GM18526 (cell line): ENCODE results near the gene EFNA4.
A peak's percentile ranks its signal among the peaks of the same experiment; 100 is the strongest.

Experiments used
- POLR2A ChIP-seq: IDR thresholded peaks from 3 replicates; pipeline ENCODE4 v1.6.1; 2011; ENCODE audit not compliant: insufficient read length; ENCODE audit errors: extremely low read depth

The EFNA4 gene, protein sequence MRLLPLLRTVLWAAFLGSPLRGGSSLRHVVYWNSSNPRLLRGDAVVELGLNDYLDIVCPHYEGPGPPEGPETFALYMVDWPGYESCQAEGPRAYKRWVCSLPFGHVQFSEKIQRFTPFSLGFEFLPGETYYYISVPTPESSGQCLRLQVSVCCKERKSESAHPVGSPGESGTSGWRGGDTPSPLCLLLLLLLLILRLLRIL

DNA sequence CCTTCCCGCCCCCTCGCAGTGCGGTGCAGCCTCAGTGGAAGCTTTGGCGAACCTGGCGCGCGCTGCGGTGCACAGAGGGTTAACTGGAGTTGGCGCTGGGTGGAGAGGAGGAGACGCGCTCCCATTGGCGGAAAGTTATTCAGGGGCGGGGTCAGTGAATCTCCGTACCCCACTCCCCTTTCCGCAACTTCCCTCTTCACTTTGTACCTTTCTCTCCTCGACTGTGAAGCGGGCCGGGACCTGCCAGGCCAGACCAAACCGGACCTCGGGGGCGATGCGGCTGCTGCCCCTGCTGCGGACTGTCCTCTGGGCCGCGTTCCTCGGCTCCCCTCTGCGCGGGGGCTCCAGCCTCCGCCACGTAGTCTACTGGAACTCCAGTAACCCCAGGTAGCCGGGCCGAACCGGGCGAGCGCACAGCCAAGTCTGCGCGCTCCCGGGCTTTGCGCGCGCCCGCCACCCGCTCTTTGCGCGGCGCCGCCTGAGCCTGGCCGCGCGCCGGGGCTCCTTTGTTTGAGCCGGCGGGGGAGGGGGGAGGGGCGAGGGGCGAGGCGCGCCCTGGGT is at the start of gene EFNA4:
EFNA4 (plus strand) TSS at position 191 of the 561 bp plus-strand sequence; CDS start at position 275, 84 bp downstream.
- TF ChIP-seq POLR2A = peak; percentile 82

DNA sequence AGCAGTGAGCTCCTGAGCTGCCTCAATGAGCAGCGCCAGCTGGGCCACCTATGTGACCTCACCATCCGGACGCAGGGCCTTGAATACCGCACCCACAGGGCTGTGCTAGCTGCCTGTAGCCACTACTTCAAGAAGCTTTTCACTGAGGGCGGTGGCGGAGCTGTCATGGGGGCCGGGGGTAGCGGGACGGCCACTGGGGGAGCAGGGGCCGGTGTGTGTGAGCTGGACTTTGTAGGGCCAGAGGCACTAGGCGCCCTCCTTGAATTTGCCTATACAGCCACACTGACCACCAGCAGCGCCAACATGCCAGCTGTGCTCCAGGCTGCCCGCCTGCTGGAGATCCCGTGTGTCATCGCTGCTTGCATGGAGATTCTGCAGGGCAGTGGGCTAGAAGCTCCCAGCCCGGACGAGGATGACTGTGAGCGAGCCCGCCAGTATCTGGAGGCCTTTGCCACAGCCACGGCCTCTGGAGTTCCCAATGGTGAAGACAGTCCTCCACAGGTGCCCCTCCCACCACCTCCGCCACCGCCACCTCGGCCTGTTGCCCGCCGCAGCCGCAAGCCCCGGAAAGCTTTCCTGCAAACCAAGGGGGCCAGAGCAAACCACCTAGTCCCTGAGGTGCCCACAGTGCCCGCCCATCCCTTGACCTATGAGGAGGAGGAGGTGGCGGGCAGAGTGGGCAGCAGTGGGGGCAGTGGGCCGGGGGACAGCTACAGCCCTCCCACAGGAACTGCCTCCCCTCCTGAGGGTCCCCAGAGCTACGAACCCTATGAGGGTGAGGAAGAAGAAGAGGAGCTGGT is 48.6 kb upstream of the EFNA4 start:
- no peak for TF ChIP-seq POLR2A

DNA sequence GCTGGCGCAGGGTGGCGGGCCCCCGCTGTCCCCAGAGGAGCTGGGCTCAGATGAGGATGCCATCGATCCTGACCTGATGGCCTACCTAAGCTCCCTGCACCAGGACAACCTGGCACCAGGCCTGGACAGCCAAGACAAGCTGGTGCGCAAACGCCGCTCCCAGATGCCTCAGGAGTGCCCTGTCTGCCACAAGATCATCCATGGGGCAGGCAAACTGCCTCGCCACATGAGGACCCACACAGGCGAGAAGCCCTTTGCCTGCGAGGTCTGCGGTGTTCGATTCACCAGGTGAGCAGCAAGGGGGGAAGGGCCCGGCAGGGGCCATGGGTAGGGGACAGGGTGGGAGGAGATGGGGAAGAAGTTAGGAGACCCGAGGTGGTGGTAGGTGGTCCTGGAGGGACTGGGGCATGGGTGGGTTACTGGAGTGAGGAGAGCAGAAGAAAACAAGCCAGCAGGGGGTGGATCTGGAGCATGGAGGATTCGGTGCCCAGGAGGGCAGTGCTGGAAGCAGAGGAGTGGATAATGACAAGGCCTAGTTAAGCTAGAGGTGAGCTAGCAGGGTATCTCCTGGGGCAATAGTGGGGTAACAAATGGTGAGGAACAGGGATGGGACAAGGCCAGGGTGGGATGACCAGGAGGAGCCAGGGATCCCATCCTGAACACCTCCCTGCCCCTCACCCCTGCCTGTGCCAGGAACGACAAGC is 47.9 kb upstream of the EFNA4 start:
- no peak for TF ChIP-seq POLR2A

DNA sequence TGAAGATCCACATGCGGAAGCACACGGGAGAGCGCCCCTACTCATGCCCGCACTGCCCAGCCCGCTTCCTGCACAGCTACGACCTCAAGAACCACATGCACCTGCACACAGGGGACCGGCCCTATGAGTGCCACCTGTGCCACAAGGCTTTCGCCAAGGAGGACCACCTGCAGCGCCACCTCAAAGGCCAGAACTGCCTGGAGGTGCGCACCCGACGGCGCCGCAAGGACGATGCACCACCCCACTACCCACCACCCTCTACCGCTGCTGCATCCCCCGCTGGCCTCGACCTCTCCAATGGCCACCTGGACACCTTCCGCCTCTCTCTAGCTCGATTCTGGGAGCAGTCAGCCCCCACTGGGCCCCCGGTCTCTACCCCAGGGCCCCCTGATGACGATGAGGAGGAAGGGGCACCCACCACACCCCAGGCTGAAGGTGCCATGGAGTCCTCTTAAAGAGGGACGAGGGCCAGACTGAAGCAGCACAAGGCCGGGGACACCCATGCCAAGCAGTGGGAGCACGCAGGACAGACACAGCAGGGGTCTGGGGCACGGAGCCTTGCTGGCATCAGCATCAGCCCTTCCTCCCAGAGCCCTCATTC is 47.2 kb upstream of the EFNA4 start:
- no peak for TF ChIP-seq POLR2A

DNA sequence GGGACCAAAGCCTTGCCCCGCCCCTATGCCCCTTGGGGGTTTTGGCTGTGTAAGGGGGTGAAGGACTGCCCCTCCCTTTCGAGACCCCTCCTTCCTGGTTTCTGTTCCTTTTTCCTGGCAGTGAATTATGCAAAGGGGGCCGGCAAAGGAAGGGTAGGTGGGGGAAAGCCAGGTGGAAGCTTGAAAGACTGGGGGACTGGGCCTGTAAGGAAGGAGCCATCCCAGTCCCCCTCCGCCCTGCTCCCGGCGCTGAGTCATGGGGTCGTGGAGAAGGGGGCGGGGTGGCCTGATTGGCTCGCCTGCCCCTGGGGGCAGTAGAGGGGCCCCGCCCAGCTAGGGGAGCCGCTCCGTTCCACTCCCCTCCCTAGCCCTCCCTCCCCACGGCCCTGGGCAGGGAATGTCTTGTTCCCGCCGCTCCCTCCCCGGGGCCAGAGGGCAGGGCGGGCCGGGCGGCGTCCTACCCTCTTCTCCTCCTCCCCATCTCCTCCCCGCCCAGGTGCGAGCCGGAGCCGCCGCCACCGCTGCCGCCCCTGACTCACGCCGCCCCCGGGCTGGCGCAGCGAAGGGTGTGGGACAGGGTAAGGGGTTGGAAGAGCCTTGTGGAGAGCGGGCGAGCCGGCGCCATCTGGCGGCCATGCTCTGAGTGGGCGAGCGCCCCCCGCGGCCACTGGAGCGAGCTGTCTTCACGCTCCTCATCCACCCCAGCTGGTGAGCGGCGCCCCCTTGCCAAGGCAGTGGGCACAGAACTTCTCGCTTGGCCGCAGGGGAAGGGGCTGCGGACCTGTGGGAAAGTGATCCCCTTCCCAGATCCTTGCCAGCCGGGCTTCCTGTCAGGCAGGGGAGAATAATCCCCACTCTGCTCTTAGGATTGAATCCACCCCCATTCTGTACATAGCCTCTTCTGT is 46.2 kb upstream of the EFNA4 start:
- peak; percentile 41 for TF ChIP-seq POLR2A

DNA sequence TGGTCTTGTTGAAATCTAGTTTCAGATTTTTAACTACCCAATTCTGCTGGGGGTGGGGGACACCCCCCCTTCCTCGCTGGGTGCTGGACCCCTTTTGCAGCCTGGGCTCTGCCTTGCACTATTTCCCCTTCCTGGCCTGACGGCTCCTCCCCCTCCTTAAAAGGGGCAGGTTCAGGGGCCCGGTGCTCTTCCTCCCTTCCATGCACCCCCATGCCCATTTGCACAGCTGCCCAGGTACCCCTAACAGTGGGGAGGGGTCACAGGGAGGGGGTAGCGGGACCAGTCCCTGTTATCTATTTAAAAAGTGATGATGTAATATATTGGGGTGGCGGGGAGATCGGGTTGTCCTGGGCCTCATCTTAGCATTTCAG is 45.6 kb upstream of the EFNA4 start:
- no peak for TF ChIP-seq POLR2A

DNA sequence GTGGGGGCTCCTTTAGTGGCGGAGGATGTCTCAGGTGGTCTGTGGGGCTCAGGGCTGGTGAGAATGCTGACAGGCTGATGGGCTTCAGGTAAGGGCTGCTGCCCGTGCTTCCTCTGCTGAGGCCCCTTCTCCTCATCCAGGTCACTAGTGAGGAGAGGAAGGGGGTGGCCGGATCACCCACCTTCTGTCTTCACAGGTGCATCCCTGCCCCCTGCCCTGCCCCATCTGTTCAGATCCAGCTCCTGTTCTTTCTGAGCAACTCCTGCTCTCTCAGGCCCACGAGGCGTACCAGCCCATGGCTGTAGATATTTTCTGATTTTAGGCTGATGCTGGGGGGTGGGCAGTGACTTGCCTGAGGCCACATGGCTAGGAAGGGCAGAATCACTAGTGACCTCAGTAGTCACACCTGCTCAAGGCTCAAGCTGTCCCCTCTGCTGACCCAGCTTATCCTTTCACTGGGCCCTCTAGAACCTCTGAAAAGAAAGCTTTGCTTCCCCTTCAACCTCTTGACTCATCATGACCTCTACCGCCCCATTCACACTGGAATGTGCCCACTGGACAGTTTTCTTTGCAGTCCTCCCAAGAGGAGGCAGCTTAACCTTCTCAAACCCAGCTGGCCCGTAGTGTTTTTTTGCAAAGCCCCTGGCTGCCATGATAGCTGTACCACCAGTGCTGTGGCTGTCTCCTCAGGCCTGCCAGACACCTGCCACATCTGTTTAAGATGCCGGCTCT is 44.8 kb upstream of the EFNA4 start:
- TF ChIP-seq POLR2A = no peak

DNA sequence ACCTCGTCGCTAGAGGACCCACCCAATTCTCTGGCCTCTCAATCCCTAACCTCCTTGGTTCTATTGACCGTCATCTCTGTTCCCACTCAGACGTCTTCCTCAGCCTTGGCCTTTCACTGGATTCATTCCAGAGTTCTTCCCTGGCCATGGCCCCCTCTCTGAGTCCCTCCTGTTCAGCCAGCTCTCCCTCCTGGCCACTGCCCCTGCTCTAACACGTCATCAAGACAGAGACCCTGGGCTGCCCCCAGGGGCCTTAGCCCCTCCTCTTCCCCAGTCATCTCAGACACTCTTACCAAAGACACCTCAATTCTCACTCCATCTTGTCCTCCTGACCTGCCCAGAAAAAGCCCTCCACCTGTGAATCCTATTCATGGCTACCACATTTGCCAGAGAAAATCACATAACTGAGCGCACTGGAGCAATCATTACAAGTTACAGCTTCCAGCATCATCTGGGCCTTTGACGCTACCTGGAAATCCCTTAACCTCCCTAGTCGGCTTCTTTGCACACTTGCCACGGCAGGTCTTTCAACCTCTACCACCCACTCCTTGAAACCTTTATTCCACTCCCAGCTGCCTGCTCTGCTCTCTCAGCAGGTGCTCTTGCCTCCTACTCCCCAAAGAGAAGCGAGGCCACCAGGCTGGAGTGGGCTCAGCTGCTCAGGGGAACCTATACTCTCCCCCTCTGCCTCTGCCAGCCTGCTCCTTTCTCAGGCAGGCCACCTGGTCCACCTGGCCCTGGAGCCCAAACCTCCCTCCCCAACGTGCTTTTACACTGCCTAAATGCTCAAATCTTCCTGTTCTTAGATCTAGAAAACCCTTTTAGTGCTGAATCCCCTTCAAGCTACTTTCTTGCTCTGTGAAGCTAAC is 43.9 kb upstream of the EFNA4 start:
- no peak for TF ChIP-seq POLR2A

DNA sequence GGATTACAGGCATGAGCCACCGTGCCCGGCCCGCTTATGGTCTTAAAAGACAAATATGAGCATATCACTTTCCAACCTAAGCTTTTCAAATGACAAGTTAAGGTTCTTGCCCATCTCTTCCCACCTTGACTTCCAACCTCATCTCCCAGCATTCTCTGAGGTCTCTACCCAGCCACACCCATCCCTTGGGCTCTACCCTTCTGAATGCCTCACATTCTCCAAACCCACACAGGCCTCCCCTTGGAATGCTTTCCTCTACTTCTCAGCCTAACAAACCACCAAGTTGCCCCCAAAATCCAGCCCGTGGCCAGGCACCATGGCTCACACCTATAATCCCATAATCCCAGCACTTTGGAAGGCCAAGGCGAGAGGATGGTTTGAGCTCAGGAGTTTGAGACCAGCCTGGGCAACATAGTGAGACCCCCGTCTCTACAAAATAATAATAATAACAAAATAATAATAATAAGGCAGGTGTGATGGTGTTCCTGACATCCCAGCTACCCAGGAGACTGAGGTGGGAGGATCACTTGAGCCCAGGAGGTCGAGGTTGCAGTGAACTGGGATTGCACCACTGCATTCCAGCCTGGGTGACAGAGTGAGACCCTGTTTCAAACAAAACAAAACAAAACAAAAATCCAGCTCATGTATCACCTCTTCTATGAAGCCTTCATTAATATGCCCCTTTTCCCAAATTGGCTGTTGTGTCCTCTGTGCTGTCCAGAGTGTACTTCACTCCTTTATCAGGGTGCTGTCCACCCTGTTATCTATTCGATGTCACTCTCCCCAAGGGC is 41.2 kb upstream of the EFNA4 start:
- no peak for TF ChIP-seq POLR2A

DNA sequence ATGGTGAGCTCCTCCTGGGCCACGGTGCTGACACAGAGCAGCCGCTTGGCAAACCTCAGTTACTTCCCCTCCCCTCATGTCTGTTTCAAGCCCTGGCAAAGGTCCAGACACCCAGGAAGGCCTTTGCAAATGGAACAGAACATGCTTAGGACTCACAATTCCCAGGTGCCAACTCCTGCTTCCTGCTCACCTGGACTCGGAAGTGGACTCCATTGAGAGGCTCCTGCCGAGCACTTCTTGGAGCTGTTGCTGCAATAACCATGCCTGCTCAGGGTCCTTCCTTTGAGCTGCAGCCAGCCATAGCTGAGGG is 40.7 kb upstream of the EFNA4 start:
- no peak for TF ChIP-seq POLR2A

DNA sequence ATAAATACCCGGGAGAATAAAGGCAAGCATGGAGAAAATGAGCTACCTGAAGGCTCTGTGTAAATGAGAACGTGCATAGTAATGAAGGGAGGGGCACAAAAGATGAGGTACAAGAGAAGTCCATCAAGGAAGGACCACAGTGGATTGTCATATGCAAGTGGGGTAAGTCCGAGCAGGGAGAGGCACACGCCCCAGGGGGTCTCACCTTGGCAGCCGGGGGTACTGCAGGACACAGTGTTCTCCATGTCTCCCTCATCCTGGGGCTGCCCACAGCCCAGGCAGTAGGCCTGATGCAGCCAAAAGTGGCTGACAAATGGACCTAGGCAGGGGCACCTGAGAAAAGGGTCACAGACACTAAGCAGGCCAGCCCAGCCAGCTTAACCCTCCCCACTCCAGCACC is 39.9 kb upstream of the EFNA4 start:
- TF ChIP-seq POLR2A = no peak

DNA sequence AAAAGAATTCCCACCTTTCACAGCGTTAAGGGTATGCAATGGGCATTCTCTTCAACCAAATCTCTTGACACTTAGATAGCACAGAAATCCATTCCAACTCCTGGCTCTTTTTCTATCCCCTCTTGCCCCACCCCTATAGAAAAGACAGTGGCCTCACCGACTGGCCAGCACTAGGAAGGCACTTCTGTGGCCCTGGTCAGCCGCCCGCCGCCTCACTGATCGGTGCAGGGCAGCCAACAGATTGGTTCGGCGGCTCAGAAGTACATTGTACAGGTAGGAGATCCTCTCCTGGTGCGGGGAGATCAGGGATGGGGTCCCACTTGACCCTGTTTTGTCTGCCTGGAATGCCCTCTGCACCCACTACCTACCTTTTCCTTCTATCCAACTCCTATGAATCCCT is 39.2 kb upstream of the EFNA4 start:
- TF ChIP-seq POLR2A = no peak
